Stomach (tissue), 4 donors: ENCODE measurements around the gene CACUL1.

Experiments
- POLR2A ChIP-seq, 4 donors: fragments of 450-650 bp; IDR thresholded peaks; one replicate each; pipeline ENCODE4 v1.6.1; 2016; ENCODE audit warnings: antibody characterized with exemption in 4 of 4, control low read depth in 2 of 4, mild to moderate bottlenecking in 1 of 4, moderate library complexity in 1 of 4
- POLR2AphosphoS5 ChIP-seq, 3 donors: sonication (generic); formaldehyde crosslinking; IDR thresholded peaks; one replicate each; pipeline ENCODE4 v1.6.1; 2016; ENCODE audit warnings: antibody characterized with exemption in 3 of 3
- TF ChIP-seq, protein P1 (sequence below), 7 experiments: fragments of 450-650 bp in 4 of 7; fragments of 200-600 bp in 3 of 7; sonication (generic) in 3 of 7; IDR thresholded peaks; one replicate each; pipeline ENCODE4 v1.5.1; 2016 to 2019; ENCODE audit warnings: antibody characterized with exemption in 7 of 7, control low read depth in 2 of 7, mild to moderate bottlenecking in 1 of 7

DNA sequence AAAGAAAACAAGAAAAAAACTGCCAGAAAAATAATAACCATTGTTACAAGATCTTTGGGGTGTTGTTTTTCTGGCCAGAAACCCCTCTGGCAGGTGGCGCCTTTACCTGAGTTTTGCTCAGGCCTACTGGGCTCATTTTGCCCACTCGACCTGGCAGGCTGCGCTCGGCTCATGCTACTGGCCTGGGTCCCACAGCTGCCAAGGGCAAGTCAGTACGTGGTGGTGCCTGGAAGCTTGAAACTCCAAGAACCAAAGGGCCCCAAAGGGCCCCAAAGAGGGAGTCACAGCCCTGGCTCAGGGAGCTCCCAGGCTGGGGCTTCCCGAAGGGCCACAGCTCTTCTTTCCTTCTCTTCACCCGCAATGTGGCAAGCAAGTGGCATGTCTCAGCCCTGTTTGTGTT lies 42.7 kb downstream of the CACUL1 start:
- no peak for TF ChIP-seq POLR2A (IDR thresholded peaks at IDR 0.05)
- TF ChIP-seq, protein P1, sequence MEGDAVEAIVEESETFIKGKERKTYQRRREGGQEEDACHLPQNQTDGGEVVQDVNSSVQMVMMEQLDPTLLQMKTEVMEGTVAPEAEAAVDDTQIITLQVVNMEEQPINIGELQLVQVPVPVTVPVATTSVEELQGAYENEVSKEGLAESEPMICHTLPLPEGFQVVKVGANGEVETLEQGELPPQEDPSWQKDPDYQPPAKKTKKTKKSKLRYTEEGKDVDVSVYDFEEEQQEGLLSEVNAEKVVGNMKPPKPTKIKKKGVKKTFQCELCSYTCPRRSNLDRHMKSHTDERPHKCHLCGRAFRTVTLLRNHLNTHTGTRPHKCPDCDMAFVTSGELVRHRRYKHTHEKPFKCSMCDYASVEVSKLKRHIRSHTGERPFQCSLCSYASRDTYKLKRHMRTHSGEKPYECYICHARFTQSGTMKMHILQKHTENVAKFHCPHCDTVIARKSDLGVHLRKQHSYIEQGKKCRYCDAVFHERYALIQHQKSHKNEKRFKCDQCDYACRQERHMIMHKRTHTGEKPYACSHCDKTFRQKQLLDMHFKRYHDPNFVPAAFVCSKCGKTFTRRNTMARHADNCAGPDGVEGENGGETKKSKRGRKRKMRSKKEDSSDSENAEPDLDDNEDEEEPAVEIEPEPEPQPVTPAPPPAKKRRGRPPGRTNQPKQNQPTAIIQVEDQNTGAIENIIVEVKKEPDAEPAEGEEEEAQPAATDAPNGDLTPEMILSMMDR (IDR thresholded peaks at IDR 0.05), result no peak
- no peak for TF ChIP-seq POLR2AphosphoS5 (IDR thresholded peaks at IDR 0.05)
